Activated CD8-positive, alpha-beta T cell treated with anti-CD3 and anti-CD28 coated beads for 36 hours (primary cell): ENCODE measurements around the gene DCLK2. TPM values are rescaled to one million over a fixed set of nuclear protein-coding genes. Genes with fewer than 3 reads are reported as not detected.

ENCODE experiments used
- ATAC-seq: fragments of 200-7000 bp; cut with Tn5 transposase; one replicate; pipeline ENCODE4 v1.10.0; 2021; ENCODE audit warnings: mild to moderate bottlenecking, moderate library complexity
- CTCF ChIA-PET: fragments of 350-600 bp; sonication (Branson Sonifier 250); formaldehyde crosslinking; loops from one replicate; lab custom pipeline; 2021; ENCODE audit warnings: antibody characterized with exemption; lab: Charles Lee
- POLR2A ChIA-PET: fragments of 350-600 bp; sonication (Branson Sonifier 250); formaldehyde crosslinking; loops from one replicate; lab custom pipeline; 2021; ENCODE audit warnings: antibody characterized with exemption; lab: Charles Lee
- DNase-seq: peaks from one replicate; pipeline ENCODE4 v3.0.0-alpha.2; 2020
- H3K27ac Mint-ChIP-seq: one replicate; pipeline ENCODE4 v1.8.0; 2021; ENCODE audit warnings: mild to moderate bottlenecking, mixed read lengths
- H3K27me3 Mint-ChIP-seq: one replicate; pipeline ENCODE4 v1.8.0; 2021; ENCODE audit warnings: mixed read lengths
- H3K36me3 Mint-ChIP-seq: one replicate; pipeline ENCODE4 v1.8.0; 2021; ENCODE audit warnings: low read depth, mixed read lengths
- H3K4me1 Mint-ChIP-seq: one replicate; pipeline ENCODE4 v1.8.0; 2021; ENCODE audit warnings: low read depth, mixed read lengths
- H3K4me3 Mint-ChIP-seq: one replicate; pipeline ENCODE4 v1.8.0; 2021; ENCODE audit warnings: mild to moderate bottlenecking, moderate library complexity, mixed read lengths
- H3K9me3 Mint-ChIP-seq: one replicate; pipeline ENCODE4 v1.8.0; 2021; ENCODE audit warnings: mixed read lengths
- CTCF ChIP-seq: fragments of 200-600 bp; IDR thresholded peaks from one replicate; pipeline ENCODE4 v1.8.0; 2022; ENCODE audit warnings: antibody characterized with exemption, mild to moderate bottlenecking
- intact Hi-C: fragments of 100-400 bp; cut with micrococcal nuclease; formaldehyde crosslinking; loops from one replicate; pipeline ENCODE4 v1.10.0; 2022
- total RNA-seq, 2 experiments: library from RNA; stranded (reverse); gene quantifications; one replicate each; pipeline ENCODE4 v1.2.3, GENCODE V29; 2021

DCLK2 gene
- total RNA-seq, 2 experiments from 2014 or later: not detected

GRCh38 chr4:150302553-150302952 is 224.3 kb downstream of the DCLK2 start:
- DNase-seq: peak; percentile 47
- ATAC-seq: peak; percentile 51
- peaks cover 10% of the 10 kb centered on the region for H3K4me1 Mint-ChIP-seq
- ChIA-PET POLR2A (no interaction called here), CTCF (interaction anchor here (1.1 to 1.9 kb wide), 2 partner anchors 16 to 565 kb away, joined by 5 to 7 read pairs; no protein-coding TSS in a partner anchor)
- peaks cover 1% of the 10 kb centered on the region for H3K9me3 Mint-ChIP-seq
- intact Hi-C loops: no loop called here
- TF ChIP-seq CTCF: no peak
- H3K4me3 Mint-ChIP-seq: no peak overlapping the region
- H3K27ac Mint-ChIP-seq: peak overlapping the region; percentile 49
- peaks cover 6% of the 10 kb centered on the region for H3K36me3 Mint-ChIP-seq
- H3K27me3 Mint-ChIP-seq: no peaks in the 10 kb centered on the region

DNA sequence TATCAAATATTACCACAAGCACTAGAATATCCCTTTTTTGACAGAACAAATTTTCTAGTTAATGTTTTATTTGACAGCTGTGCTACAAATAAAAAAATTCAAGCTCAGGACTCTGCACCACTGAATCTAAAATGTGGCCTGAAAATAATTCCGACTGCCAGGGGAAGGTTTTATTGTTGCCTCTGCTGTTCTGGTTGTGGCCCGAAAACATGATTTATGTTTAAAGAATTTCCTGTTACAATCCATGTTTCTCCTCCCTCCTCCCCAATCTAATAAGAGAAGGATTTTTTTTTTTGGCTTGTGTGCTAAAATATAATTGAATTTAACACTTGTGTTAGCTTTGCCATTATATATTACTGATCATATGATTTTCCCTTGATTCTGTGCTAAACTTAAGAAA is 227.8 kb downstream of the DCLK2 start:
- ATAC-seq (no peak), DNase-seq (no peak)
- no peak overlapping the region for H3K27ac Mint-ChIP-seq
- peaks cover 9% of the 10 kb centered on the region for H3K4me1 Mint-ChIP-seq
- H3K9me3 Mint-ChIP-seq: peaks cover 1% of the 10 kb centered on the region
- intact Hi-C loops: no loop called here
- H3K36me3 Mint-ChIP-seq: peaks cover 6% of the 10 kb centered on the region
- ChIA-PET POLR2A (no interaction called here), CTCF (interaction anchor here (0.7 kb wide), 1 partner anchor 561 kb away, joined by 3 read pairs; no protein-coding TSS in a partner anchor)
- no peak for TF ChIP-seq CTCF
- H3K27me3 Mint-ChIP-seq: no peaks in the 10 kb centered on the region
- no peak overlapping the region for H3K4me3 Mint-ChIP-seq

DNA sequence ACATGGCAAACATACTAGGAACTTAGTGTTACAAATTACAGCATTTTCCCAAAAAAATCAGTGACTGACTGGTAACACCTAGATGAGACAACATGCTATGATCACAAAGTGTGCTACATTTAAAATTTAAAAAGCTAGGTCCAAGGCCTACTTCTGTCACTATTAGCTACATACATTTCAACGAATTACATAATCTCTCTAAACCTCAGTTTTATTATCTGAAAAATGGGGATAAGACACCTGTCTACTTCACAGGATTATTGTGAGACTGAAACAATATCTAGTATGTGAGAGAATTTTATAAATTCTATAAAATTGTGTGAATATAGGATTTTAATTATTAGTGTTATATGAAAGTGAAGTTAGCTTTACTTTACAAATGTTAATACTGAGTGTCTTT is 228.5 kb downstream of the DCLK2 start:
- DNase-seq (no peak), ATAC-seq (no peak)
- no peaks in the 10 kb centered on the region for H3K27me3 Mint-ChIP-seq
- peaks cover 6% of the 10 kb centered on the region for H3K36me3 Mint-ChIP-seq
- intact Hi-C loops: no loop called here
- H3K4me1 Mint-ChIP-seq: peaks cover 3% of the 10 kb centered on the region
- POLR2A ChIA-PET: no interaction called here
- H3K9me3 Mint-ChIP-seq: peaks cover 1% of the 10 kb centered on the region
- no peak overlapping the region for H3K4me3 Mint-ChIP-seq
- H3K27ac Mint-ChIP-seq: no peak overlapping the region
- CTCF ChIA-PET: interaction anchor here (0.7 to 1.1 kb wide), 2 partner anchors 36 to 560 kb away, joined by 3 read pairs; no protein-coding TSS in a partner anchor
- no peak for TF ChIP-seq CTCF
